DMS114 treated with DMSO at 0.1 percent for 48 hours (cell line): ENCODE data around the gene TBPL2.
"Not testable (repeated sequence)": the region's sequence is repeated elsewhere in the genome, so short reads cannot be mapped to it uniquely, and the experiment has no call there.

ENCODE experiments used
- DNase-seq: peaks from one replicate; lab custom pipeline; 2025; ENCODE audit not compliant: unreplicated experiment; lab: John Stamatoyannopoulos, UW

Gene TBPL2

GRCh38 chr14:55446127-55446736 is 5.8 kb upstream of the TBPL2 start:
- DNase-seq = peak; percentile 49

- no peak for DNase-seq
Measured at GRCh38 chr14:55441286-55441685, 870 bp upstream of the TBPL2 start.

- DNase-seq = peak; percentile 38
Measured at GRCh38 chr14:55438066-55438683, 2.2 kb downstream of the TBPL2 start.

- no peak for DNase-seq
Measured at GRCh38 chr14:55436931-55437330, 3.5 kb downstream of the TBPL2 start.

- no peak for DNase-seq
Measured at GRCh38 chr14:55436519-55436918, 3.9 kb downstream of the TBPL2 start.

- DNase-seq = no peak
Measured at GRCh38 chr14:55434805-55435174, 5.6 kb downstream of the TBPL2 start.

- no peak for DNase-seq
Measured at GRCh38 chr14:55433880-55434804, 6.3 kb downstream of the TBPL2 start.

GRCh38 chr14:55432628-55433027 is 7.8 kb downstream of the TBPL2 start:
- no peak for DNase-seq

GRCh38 chr14:55430024-55430690 is 10.3 kb downstream of the TBPL2 start:
- DNase-seq = peak; percentile 15

- no peak for DNase-seq
Measured at GRCh38 chr14:55427439-55427838, 13.0 kb downstream of the TBPL2 start.

GRCh38 chr14:55426891-55427290 is 13.5 kb downstream of the TBPL2 start:
- no peak for DNase-seq

GRCh38 chr14:55425091-55425490 is 15.3 kb downstream of the TBPL2 start:
- DNase-seq = no peak

- DNase-seq = no peak
Measured at GRCh38 chr14:55423969-55424368, 16.4 kb downstream of the TBPL2 start.

GRCh38 chr14:55422338-55422737 is 18.1 kb downstream of the TBPL2 start:
- not testable (repeated sequence) for DNase-seq

- no peak for DNase-seq
Measured at GRCh38 chr14:55419663-55420062, 20.8 kb downstream of the TBPL2 start.

GRCh38 chr14:55418411-55418810 is 22.0 kb downstream of the TBPL2 start:
- DNase-seq = no peak

GRCh38 chr14:55417955-55418354 is 22.5 kb downstream of the TBPL2 start:
- no peak for DNase-seq

- DNase-seq = no peak
Measured at GRCh38 chr14:55416866-55417265, 23.6 kb downstream of the TBPL2 start.

GRCh38 chr14:55414551-55414950 is 25.9 kb downstream of the TBPL2 start:
- DNase-seq = no peak

GRCh38 chr14:55412676-55413075 is 27.7 kb downstream of the TBPL2 start:
- DNase-seq = no peak
